PC-3 (cell line): ENCODE results near the gene ATXN7L1. TPM values are rescaled to one million over a fixed set of nuclear protein-coding genes. Genes with fewer than 3 reads are reported as not detected.

ENCODE experiments used
- ATAC-seq: fragments of 200-7000 bp; cut with Tn5 transposase; 2 replicates; pipeline ENCODE4 v1.9.1; 2020; ENCODE audit warnings: mild to moderate bottlenecking, moderate library complexity
- BruUV-seq: library from RNA; stranded (reverse); fragments of 400-500 nt; replicated peaks from 2 replicates; lab custom pipeline; 2021; lab: Mats Ljungman, UMichigan
- CTCF ChIA-PET: fragments of 300-600 bp; sonication (Branson Sonifier 250); formaldehyde crosslinking; loops from one replicate; lab custom pipeline; 2022; ENCODE audit warnings: antibody characterized with exemption; lab: Charles Lee
- POLR2A ChIA-PET: fragments of 300-600 bp; sonication (Branson Sonifier 250); formaldehyde crosslinking; loops from one replicate; lab custom pipeline; 2022; ENCODE audit warnings: antibody characterized with exemption; ENCODE audit not compliant: unreplicated experiment; lab: Charles Lee
- DNase-seq: peaks from one replicate; pipeline ENCODE4 v3.0.0-alpha.2; 2015
- H2AFZ ChIP-seq: fragments of 300-600 bp; sonication (generic); 2 replicates; pipeline ENCODE4 v1.6.0; 2016; ENCODE audit warnings: antibody characterized with exemption, low read length
- H3F3A ChIP-seq: fragments of 300-600 bp; sonication (generic); one replicate; pipeline ENCODE4 v1.6.0; 2017; ENCODE audit warnings: antibody characterized with exemption, low read length, control low read depth, mild to moderate bottlenecking; ENCODE audit not compliant: unreplicated experiment
- H3K27ac ChIP-seq: fragments of 300-600 bp; sonication (generic); 2 replicates; pipeline ENCODE4 v1.5.1; 2016; ENCODE audit warnings: mild to moderate bottlenecking, low read length
- H3K27me3 ChIP-seq: fragments of 300-600 bp; sonication (generic); 2 replicates; pipeline ENCODE4 v1.6.1; 2016; ENCODE audit warnings: low read length, mixed read lengths
- H3K36me3 ChIP-seq: fragments of 300-600 bp; sonication (generic); 2 replicates; pipeline ENCODE4 v1.6.1; 2016; ENCODE audit warnings: low read depth, mixed run types, low read length, mixed read lengths
- H3K4me1 ChIP-seq: fragments of 300-600 bp; sonication (generic); 2 replicates; pipeline ENCODE4 v1.5.1; 2016; ENCODE audit warnings: low read length; ENCODE audit not compliant: insufficient read depth
- H3K4me2 ChIP-seq: fragments of 300-600 bp; sonication (generic); 2 replicates; pipeline ENCODE4 v1.6.0; 2016; ENCODE audit warnings: low read length
- H3K4me3 ChIP-seq: fragments of 300-600 bp; sonication (generic); 2 replicates; pipeline ENCODE4 v1.5.1; 2016; ENCODE audit warnings: mild to moderate bottlenecking, low read length, mixed read lengths
- H3K79me2 ChIP-seq: fragments of 300-600 bp; sonication (generic); 2 replicates; pipeline ENCODE4 v1.6.1; 2017; ENCODE audit warnings: low read length, mixed read lengths
- H3K9ac ChIP-seq: fragments of 300-600 bp; sonication (generic); 2 replicates; pipeline ENCODE4 v1.6.0; 2016; ENCODE audit warnings: mild to moderate bottlenecking, low read length
- H3K9me2 ChIP-seq: fragments of 300-600 bp; sonication (generic); replicated peaks from 2 replicates; pipeline ENCODE4 v1.6.1; 2016; ENCODE audit warnings: mixed run types, low read length, mixed read lengths
- H3K9me3 ChIP-seq: fragments of 300-600 bp; sonication (generic); 2 replicates; pipeline ENCODE4 v1.6.1; 2016; ENCODE audit warnings: low read length, mixed read lengths
- H4K20me1 ChIP-seq: fragments of 300-600 bp; sonication (generic); 2 replicates; pipeline ENCODE4 v1.6.1; 2016; ENCODE audit warnings: low read length, mixed read lengths
- CTCF ChIP-seq: fragments of 300-600 bp; sonication (generic); conservative IDR thresholded peaks from 2 replicates; pipeline ENCODE4 v1.5.1; 2017; ENCODE audit warnings: antibody characterized with exemption, low read depth, mild to moderate bottlenecking, low read length
- EZH2 ChIP-seq: fragments of 300-600 bp; sonication (generic); IDR thresholded peaks from one replicate; pipeline ENCODE4 v1.6.1; 2017; ENCODE audit warnings: antibody characterized with exemption, mild to moderate bottlenecking, low read length; ENCODE audit not compliant: unreplicated experiment
- EZH2phosphoT487 ChIP-seq: fragments of 300-600 bp; sonication (generic); IDR thresholded peaks from 2 replicates; pipeline ENCODE4 v1.6.1; 2018; ENCODE audit warnings: mild to moderate bottlenecking, antibody characterized with exemption, low read length, borderline replicate concordance
- intact Hi-C: fragments of 100-400 bp; cut with micrococcal nuclease; formaldehyde crosslinking; loops from 2 replicates; pipeline ENCODE4 v1.9.0; 2023
- total RNA-seq: library from RNA; depleted of rRNA; stranded (reverse); fragments of >200 nt; gene quantifications from 2 replicates; pipeline ENCODE4 v1.2.3, GENCODE V29; 2014

Gene ATXN7L1
- total RNA-seq, 1 experiment from 2014 or later, result 16.0 TPM

DNA sequence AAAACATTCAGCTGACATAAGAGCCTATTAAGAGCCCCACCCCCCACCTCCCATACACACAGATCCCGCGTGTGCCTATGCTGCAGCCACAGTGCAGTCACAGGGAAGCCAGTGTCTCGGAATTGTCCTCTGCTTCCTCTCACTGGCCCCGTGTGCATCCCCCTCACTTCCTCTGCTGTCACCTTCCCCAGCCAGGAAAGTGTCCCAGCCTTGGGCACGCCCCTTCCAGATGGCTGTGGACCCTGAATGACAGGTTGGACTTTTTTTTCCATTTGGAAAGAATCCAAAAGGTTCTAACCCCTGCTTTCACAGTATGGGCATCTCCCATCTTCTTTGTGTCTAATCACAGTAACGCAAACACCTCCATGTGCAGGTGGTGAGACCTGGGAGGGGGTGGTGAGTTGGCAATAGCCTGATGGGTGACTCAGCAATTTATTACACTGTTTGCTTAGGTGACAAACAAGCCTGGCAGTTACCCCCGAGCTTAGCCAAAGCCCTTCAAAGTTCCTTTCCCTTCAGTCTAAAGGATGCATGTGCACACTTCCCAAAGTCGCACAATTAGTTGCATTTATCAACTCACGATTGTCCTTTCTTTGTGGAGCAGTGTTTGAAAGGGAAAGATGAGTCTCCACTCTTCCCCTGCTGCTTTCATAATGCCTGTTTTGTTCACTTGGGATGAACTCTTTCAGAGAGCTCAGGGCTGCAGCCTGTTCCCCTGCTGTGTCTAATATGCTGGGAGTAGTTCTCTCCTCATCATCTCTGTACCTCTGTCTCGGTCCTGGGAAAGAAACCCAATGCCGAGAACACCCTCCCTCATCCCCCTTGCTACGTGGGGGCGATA, 227.6 kb downstream of the ATXN7L1 start:
- Histone ChIP-seq H3K4me3 (peak overlapping the region; percentile 53), H3F3A (peaks cover 18% of the 10 kb centered on the region), H2AFZ (peak overlapping the region; percentile 18; the same call in 1 of the 2 replicates), H3K79me2 (no peaks in the 10 kb centered on the region), H3K9ac (peak overlapping the region; percentile 52), H4K20me1 (no peaks in the 10 kb centered on the region), H3K4me1 (peaks cover 48% of the 10 kb centered on the region), H3K4me2 (peak overlapping the region; percentile 83), H3K27me3 (no peaks in the 10 kb centered on the region), H3K27ac (peak overlapping the region; percentile 89), H3K9me3 (no peaks in the 10 kb centered on the region), H3K36me3 (no peaks in the 10 kb centered on the region), H3K9me2 (no peaks in the 10 kb centered on the region)
- DNase-seq, result peak; percentile 99
- CTCF ChIA-PET, result interaction anchor here (0.6 to 0.9 kb wide), 4 partner anchors 55 to 570 kb away, joined by 3 to 6 read pairs (median 4); no protein-coding TSS in a partner anchor
- BruUV-seq, result TSS peak; percentile 71
- ATAC-seq, result peak; percentile 57
- POLR2A ChIA-PET, result interaction anchor here (0.6 kb wide), 1 partner anchor 445 kb away, joined by 6 read pairs; no protein-coding TSS in a partner anchor
- intact Hi-C loops, result loop anchor here (1.0 to 5.0 kb wide), 3 partner anchors 116 to 182 kb away; partner anchors contain the start of gene RINT1
- TF ChIP-seq CTCF (no peak), EZH2phosphoT487 (no peak), EZH2 (no peak)

- Histone ChIP-seq H3K36me3 (no peaks in the 10 kb centered on the region), H3K27me3 (no peaks in the 10 kb centered on the region), H3K4me3 (no peak overlapping the region), H3K9ac (no peak overlapping the region), H4K20me1 (no peaks in the 10 kb centered on the region), H3K79me2 (no peaks in the 10 kb centered on the region), H3K27ac (peak overlapping the region; percentile 89), H3K9me3 (no peaks in the 10 kb centered on the region), H3F3A (peaks cover 18% of the 10 kb centered on the region), H3K4me1 (peaks cover 48% of the 10 kb centered on the region), H2AFZ (no peak overlapping the region), H3K4me2 (peak overlapping the region; percentile 83), H3K9me2 (no peaks in the 10 kb centered on the region)
- no peak for ATAC-seq
- intact Hi-C loops, result loop anchor here (5.0 kb wide), 1 partner anchor 115 kb away; the partner anchor contains the start of gene RINT1
- DNase-seq, result peak; percentile 87
- POLR2A ChIA-PET, result interaction anchor here (0.5 to 0.6 kb wide), 2 partner anchors 15 to 200 kb away, joined by 3 to 5 read pairs; no protein-coding TSS in a partner anchor
- no TSS peak for BruUV-seq
- CTCF ChIA-PET, result no interaction called here
- no peak for TF ChIP-seq CTCF
- TF ChIP-seq EZH2phosphoT487, result no peak
- no peak for TF ChIP-seq EZH2
Observed at GRCh38 chr7:105647591-105647990, 228.8 kb downstream of the ATXN7L1 start.
